ENCODE data around the gene GABRD. TPM values are rescaled to one million over a fixed set of nuclear protein-coding genes. Genes with fewer than 3 reads are reported as not detected.

The GABRD gene
- total RNA-seq, 1 donor from 2014 or later: not detected

- no peak for DNase-seq (ENCODE audit: low spot score)
- ATAC-seq: no peak
Measured at GRCh38 chr1:1984560-1985070, 34.5 kb upstream of the GABRD start.

GRCh38 chr1:1985375-1986050, 33.6 kb upstream of the GABRD start:
- ATAC-seq (no peak), DNase-seq (ENCODE audit: low spot score) (no peak)

- ATAC-seq: no peak
- DNase-seq (ENCODE audit: low spot score): no peak
Measured at GRCh38 chr1:1986451-1987141, 32.5 kb upstream of the GABRD start.

- ATAC-seq: no peak
- no peak for DNase-seq (ENCODE audit: low spot score)
Measured at GRCh38 chr1:1987142-1987510, 32.0 kb upstream of the GABRD start.

GRCh38 chr1:1988061-1988945, 30.8 kb upstream of the GABRD start:
- DNase-seq (ENCODE audit: low spot score): no peak
- no peak for ATAC-seq

- ATAC-seq (peak; percentile 64), DNase-seq (ENCODE audit: low spot score) (no peak)
Measured at GRCh38 chr1:1989102-1989542, 30.0 kb upstream of the GABRD start.

- DNase-seq (ENCODE audit: low spot score): no peak
- peak; percentile 9 for ATAC-seq
Measured at GRCh38 chr1:1989789-1990188, 29.4 kb upstream of the GABRD start.

- ATAC-seq: peak; percentile 39
- DNase-seq (ENCODE audit: low spot score): no peak
Measured at GRCh38 chr1:1990222-1990621, 28.9 kb upstream of the GABRD start.

- ATAC-seq: no peak
Measured at GRCh38 chr1:1994536-1994935, 24.6 kb upstream of the GABRD start.

GRCh38 chr1:1996207-1996651, 22.9 kb upstream of the GABRD start:
- ATAC-seq (peak; percentile 17), DNase-seq (ENCODE audit: low spot score) (no peak)

More at GRCh38 chr1:1994536-1994935, 24.6 kb upstream of the GABRD start:
- no peak for DNase-seq (ENCODE audit: low spot score)

- ATAC-seq (no peak), DNase-seq (ENCODE audit: low spot score) (no peak)
Measured at GRCh38 chr1:1997576-1997975, 21.6 kb upstream of the GABRD start.

GRCh38 chr1:2000432-2000831, 18.7 kb upstream of the GABRD start:
- ATAC-seq (no peak), DNase-seq (ENCODE audit: low spot score) (no peak)

GRCh38 chr1:2000850-2001249, 18.3 kb upstream of the GABRD start:
- DNase-seq (ENCODE audit: low spot score): no peak
- no peak for ATAC-seq

GRCh38 chr1:2001773-2002411, 17.3 kb upstream of the GABRD start:
- no peak for DNase-seq (ENCODE audit: low spot score)
- peak; percentile 42 for ATAC-seq

GRCh38 chr1:2003541-2004131, 15.5 kb upstream of the GABRD start, which contains the start of gene CFAP74:
TSS of gene CFAP74 (minus strand) at chr1:2003786. CDS start at chr1:1990956, 12,830 bp downstream.
- peak; percentile 47 for ATAC-seq
- no peak for DNase-seq (ENCODE audit: low spot score)

- no peak for DNase-seq (ENCODE audit: low spot score)
- ATAC-seq: no peak
Measured at GRCh38 chr1:2004856-2005255, 14.3 kb upstream of the GABRD start.

GRCh38 chr1:2009101-2010053, 9.8 kb upstream of the GABRD start:
- no peak for DNase-seq (ENCODE audit: low spot score)

GRCh38 chr1:2014181-2014580, 5.0 kb upstream of the GABRD start:
- DNase-seq (ENCODE audit: low spot score) (no peak), ATAC-seq (no peak)

More at GRCh38 chr1:2009101-2010053, 9.8 kb upstream of the GABRD start:
- no peak for ATAC-seq
